ENCODE data around the gene LCOR. TPM values are rescaled to one million over a fixed set of nuclear protein-coding genes. Genes with fewer than 3 reads are reported as not detected.

The LCOR gene
- total RNA-seq, 1 donor from 2014 or later, result 31.3 TPM

GRCh38 chr10:96880575-96880974 is 48.5 kb downstream of the LCOR start:
- Histone ChIP-seq H3K9me3 (ENCODE audit: control insufficient read depth in 3 of 3, low read length in 3 of 3) (no peaks in the 10 kb centered on the region), H3K27me3 (ENCODE audit: control insufficient read depth in 3 of 3, insufficient read depth in 3 of 3, low read length in 3 of 3) (no peaks in the 10 kb centered on the region), H3K4me1 (ENCODE audit: control insufficient read depth in 3 of 3, insufficient read depth in 3 of 3, low read length in 3 of 3) (peaks cover 3 to 11% (median 5%) of the 10 kb centered on the region in 3 donors), H3K9ac (ENCODE audit: low read depth in 1 of 3, low read length in 3 of 3) (no peak overlapping the region), H3K36me3 (ENCODE audit: control insufficient read depth in 3 of 3, insufficient read depth in 3 of 3, low read length in 3 of 3) (no peaks in the 10 kb centered on the region), H3K27ac (ENCODE audit: low read depth, low read length) (no peak overlapping the region), H3K4me3 (ENCODE audit: low read length in 3 of 3) (no peak overlapping the region)

- Histone ChIP-seq H3K9ac (ENCODE audit: low read depth in 1 of 3, low read length in 3 of 3) (no peak overlapping the region), H3K9me3 (ENCODE audit: control insufficient read depth in 3 of 3, low read length in 3 of 3) (no peaks in the 10 kb centered on the region), H3K4me3 (ENCODE audit: low read length in 3 of 3) (no peak overlapping the region), H3K4me1 (ENCODE audit: control insufficient read depth in 3 of 3, insufficient read depth in 3 of 3, low read length in 3 of 3) (peaks cover 0 to 2% (median 0%) of the 10 kb centered on the region in 3 donors), H3K27ac (ENCODE audit: low read depth, low read length) (no peak overlapping the region), H3K27me3 (ENCODE audit: control insufficient read depth in 3 of 3, insufficient read depth in 3 of 3, low read length in 3 of 3) (no peaks in the 10 kb centered on the region), H3K36me3 (ENCODE audit: control insufficient read depth in 3 of 3, insufficient read depth in 3 of 3, low read length in 3 of 3) (no peaks in the 10 kb centered on the region)
These were observed 57.5 kb downstream of the LCOR start for GRCh38 chr10:96889415-96890171.

- Histone ChIP-seq H3K27me3 (ENCODE audit: control insufficient read depth in 3 of 3, insufficient read depth in 3 of 3, low read length in 3 of 3) (no peaks in the 10 kb centered on the region), H3K4me1 (ENCODE audit: control insufficient read depth in 3 of 3, insufficient read depth in 3 of 3, low read length in 3 of 3) (peaks cover 0 to 2% (median 0%) of the 10 kb centered on the region in 3 donors), H3K36me3 (ENCODE audit: control insufficient read depth in 3 of 3, insufficient read depth in 3 of 3, low read length in 3 of 3) (no peaks in the 10 kb centered on the region), H3K4me3 (ENCODE audit: low read length in 3 of 3) (no peak overlapping the region), H3K9me3 (ENCODE audit: control insufficient read depth in 3 of 3, low read length in 3 of 3) (no peaks in the 10 kb centered on the region), H3K9ac (ENCODE audit: low read depth in 1 of 3, low read length in 3 of 3) (no peak overlapping the region), H3K27ac (ENCODE audit: low read depth, low read length) (no peak overlapping the region)
These were observed 58.0 kb downstream of the LCOR start for GRCh38 chr10:96890172-96890513.

GRCh38 chr10:96890580-96890979 is 58.5 kb downstream of the LCOR start:
- Histone ChIP-seq H3K36me3 (ENCODE audit: control insufficient read depth in 3 of 3, insufficient read depth in 3 of 3, low read length in 3 of 3) (no peaks in the 10 kb centered on the region), H3K27me3 (ENCODE audit: control insufficient read depth in 3 of 3, insufficient read depth in 3 of 3, low read length in 3 of 3) (no peaks in the 10 kb centered on the region), H3K27ac (ENCODE audit: low read depth, low read length) (no peak overlapping the region), H3K9ac (ENCODE audit: low read depth in 1 of 3, low read length in 3 of 3) (no peak overlapping the region), H3K4me3 (ENCODE audit: low read length in 3 of 3) (no peak overlapping the region), H3K9me3 (ENCODE audit: control insufficient read depth in 3 of 3, low read length in 3 of 3) (no peaks in the 10 kb centered on the region), H3K4me1 (ENCODE audit: control insufficient read depth in 3 of 3, insufficient read depth in 3 of 3, low read length in 3 of 3) (peaks cover 0 to 2% (median 0%) of the 10 kb centered on the region in 3 donors)

GRCh38 chr10:96891840-96892239 is 59.7 kb downstream of the LCOR start:
- H3K9ac ChIP-seq (ENCODE audit: low read depth in 1 of 3, low read length in 3 of 3), result no peak overlapping the region
- H3K4me3 ChIP-seq (ENCODE audit: low read length in 3 of 3), result no peak overlapping the region
- H3K9me3 ChIP-seq (ENCODE audit: control insufficient read depth in 3 of 3, low read length in 3 of 3), result no peaks in the 10 kb centered on the region
- no peak overlapping the region for H3K27ac ChIP-seq (ENCODE audit: low read depth, low read length)
- no peaks in the 10 kb centered on the region for H3K36me3 ChIP-seq (ENCODE audit: control insufficient read depth in 3 of 3, insufficient read depth in 3 of 3, low read length in 3 of 3)
- no peaks in the 10 kb centered on the region for H3K27me3 ChIP-seq (ENCODE audit: control insufficient read depth in 3 of 3, insufficient read depth in 3 of 3, low read length in 3 of 3)
- peaks cover 0 to 2% (median 0%) of the 10 kb centered on the region in 3 donors for H3K4me1 ChIP-seq (ENCODE audit: control insufficient read depth in 3 of 3, insufficient read depth in 3 of 3, low read length in 3 of 3)

GRCh38 chr10:96895662-96896424 is 63.7 kb downstream of the LCOR start:
- H3K27me3 ChIP-seq (ENCODE audit: control insufficient read depth in 3 of 3, insufficient read depth in 3 of 3, low read length in 3 of 3), result no peaks in the 10 kb centered on the region
- H3K4me1 ChIP-seq (ENCODE audit: control insufficient read depth in 3 of 3, insufficient read depth in 3 of 3, low read length in 3 of 3), result peaks cover 3 to 6% (median 4%) of the 10 kb centered on the region in 3 donors
- H3K9ac ChIP-seq (ENCODE audit: low read depth in 1 of 3, low read length in 3 of 3), result no peak overlapping the region
- H3K4me3 ChIP-seq (ENCODE audit: low read length in 3 of 3), result no peak overlapping the region
- no peaks in the 10 kb centered on the region for H3K36me3 ChIP-seq (ENCODE audit: control insufficient read depth in 3 of 3, insufficient read depth in 3 of 3, low read length in 3 of 3)
- H3K9me3 ChIP-seq (ENCODE audit: control insufficient read depth in 3 of 3, low read length in 3 of 3), result no peaks in the 10 kb centered on the region
- H3K27ac ChIP-seq (ENCODE audit: low read depth, low read length), result no peak overlapping the region

GRCh38 chr10:96896884-96897589 is 64.9 kb downstream of the LCOR start:
- no peak overlapping the region for H3K9ac ChIP-seq (ENCODE audit: low read depth in 1 of 3, low read length in 3 of 3)
- peaks cover 3 to 6% (median 4%) of the 10 kb centered on the region in 3 donors for H3K4me1 ChIP-seq (ENCODE audit: control insufficient read depth in 3 of 3, insufficient read depth in 3 of 3, low read length in 3 of 3)
- H3K27ac ChIP-seq (ENCODE audit: low read depth, low read length), result no peak overlapping the region
- no peak overlapping the region for H3K4me3 ChIP-seq (ENCODE audit: low read length in 3 of 3)
- no peaks in the 10 kb centered on the region for H3K27me3 ChIP-seq (ENCODE audit: control insufficient read depth in 3 of 3, insufficient read depth in 3 of 3, low read length in 3 of 3)
- H3K9me3 ChIP-seq (ENCODE audit: control insufficient read depth in 3 of 3, low read length in 3 of 3), result no peaks in the 10 kb centered on the region
- no peaks in the 10 kb centered on the region for H3K36me3 ChIP-seq (ENCODE audit: control insufficient read depth in 3 of 3, insufficient read depth in 3 of 3, low read length in 3 of 3)

- H3K27ac ChIP-seq (ENCODE audit: low read depth, low read length), result no peak overlapping the region
- H3K9me3 ChIP-seq (ENCODE audit: control insufficient read depth in 3 of 3, low read length in 3 of 3), result no peaks in the 10 kb centered on the region
- no peaks in the 10 kb centered on the region for H3K36me3 ChIP-seq (ENCODE audit: control insufficient read depth in 3 of 3, insufficient read depth in 3 of 3, low read length in 3 of 3)
- H3K4me1 ChIP-seq (ENCODE audit: control insufficient read depth in 3 of 3, insufficient read depth in 3 of 3, low read length in 3 of 3), result peaks cover 3 to 11% (median 6%) of the 10 kb centered on the region in 3 donors
- H3K4me3 ChIP-seq (ENCODE audit: low read length in 3 of 3), result no peak overlapping the region
- H3K9ac ChIP-seq (ENCODE audit: low read depth in 1 of 3, low read length in 3 of 3), result no peak overlapping the region
- no peaks in the 10 kb centered on the region for H3K27me3 ChIP-seq (ENCODE audit: control insufficient read depth in 3 of 3, insufficient read depth in 3 of 3, low read length in 3 of 3)
These were observed 70.0 kb downstream of the LCOR start for GRCh38 chr10:96902117-96902516.

- Histone ChIP-seq H3K4me3 (ENCODE audit: low read length in 3 of 3) (no peak overlapping the region), H3K4me1 (ENCODE audit: control insufficient read depth in 3 of 3, insufficient read depth in 3 of 3, low read length in 3 of 3) (peaks cover 3 to 11% (median 6%) of the 10 kb centered on the region in 3 donors), H3K27ac (ENCODE audit: low read depth, low read length) (no peak overlapping the region), H3K9me3 (ENCODE audit: control insufficient read depth in 3 of 3, low read length in 3 of 3) (no peaks in the 10 kb centered on the region), H3K36me3 (ENCODE audit: control insufficient read depth in 3 of 3, insufficient read depth in 3 of 3, low read length in 3 of 3) (no peaks in the 10 kb centered on the region), H3K27me3 (ENCODE audit: control insufficient read depth in 3 of 3, insufficient read depth in 3 of 3, low read length in 3 of 3) (no peaks in the 10 kb centered on the region), H3K9ac (ENCODE audit: low read depth in 1 of 3, low read length in 3 of 3) (no peak overlapping the region)
These were observed 70.7 kb downstream of the LCOR start for GRCh38 chr10:96902731-96903358.

All from skeletal muscle tissue (tissue), 4 donors.